Activated CD4-positive, alpha-beta T cell treated with anti-CD3 and anti-CD28 coated beads, Interleukin-2, amount 50 U/mL, for 4 hours (primary cell): Measurements from ENCODE around the gene GALNT10.
A peak's percentile ranks its signal among the peaks of the same experiment; 100 is the strongest.

ENCODE experiments used
- DNase-seq, 2 experiments: peaks; one replicate each; pipeline ENCODE4 v3.0.0-alpha.2; 2020

The GALNT10 gene

GRCh38 chr5:154412316-154412715 lies 221.8 kb downstream of the GALNT10 start:
- no peak for DNase-seq

- no peak for DNase-seq
Observed at GRCh38 chr5:154412925-154413324, 222.4 kb downstream of the GALNT10 start.

- DNase-seq = no peak
Observed at GRCh38 chr5:154415114-154415513, 224.6 kb downstream of the GALNT10 start.

- DNase-seq = no peak
Observed at GRCh38 chr5:154418344-154418820, 227.8 kb downstream of the GALNT10 start.

- DNase-seq = no peak
Observed at GRCh38 chr5:154419236-154419635, 228.7 kb downstream of the GALNT10 start.

GRCh38 chr5:154421868-154422267 lies 231.3 kb downstream of the GALNT10 start:
- DNase-seq = no peak

DNA sequence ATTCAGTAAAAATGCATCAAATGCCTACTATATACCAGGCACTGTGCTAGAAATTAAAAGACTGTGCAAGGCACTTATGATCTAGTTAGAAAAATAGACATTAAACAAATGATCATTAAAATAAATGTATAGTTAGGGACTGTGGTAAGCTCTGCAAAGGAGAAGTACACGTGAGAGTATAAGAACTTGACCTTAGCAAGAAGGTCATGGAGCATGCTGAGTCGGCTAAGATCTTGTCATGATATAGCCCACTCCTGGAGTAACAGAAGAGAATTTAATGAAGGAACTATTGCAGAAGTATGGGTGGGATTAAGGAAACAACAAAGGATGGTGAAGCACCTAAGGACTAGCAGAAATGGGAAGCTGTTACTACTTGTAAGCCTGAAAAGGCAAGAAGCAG lies 231.8 kb downstream of the GALNT10 start:
- DNase-seq = no peak

GRCh38 chr5:154428208-154428607 lies 237.7 kb downstream of the GALNT10 start:
- no peak for DNase-seq

- DNase-seq = no peak
Observed at GRCh38 chr5:154429341-154429740, 238.8 kb downstream of the GALNT10 start.

GRCh38 chr5:154430466-154430865 lies 239.9 kb downstream of the GALNT10 start:
- DNase-seq = no peak

DNA sequence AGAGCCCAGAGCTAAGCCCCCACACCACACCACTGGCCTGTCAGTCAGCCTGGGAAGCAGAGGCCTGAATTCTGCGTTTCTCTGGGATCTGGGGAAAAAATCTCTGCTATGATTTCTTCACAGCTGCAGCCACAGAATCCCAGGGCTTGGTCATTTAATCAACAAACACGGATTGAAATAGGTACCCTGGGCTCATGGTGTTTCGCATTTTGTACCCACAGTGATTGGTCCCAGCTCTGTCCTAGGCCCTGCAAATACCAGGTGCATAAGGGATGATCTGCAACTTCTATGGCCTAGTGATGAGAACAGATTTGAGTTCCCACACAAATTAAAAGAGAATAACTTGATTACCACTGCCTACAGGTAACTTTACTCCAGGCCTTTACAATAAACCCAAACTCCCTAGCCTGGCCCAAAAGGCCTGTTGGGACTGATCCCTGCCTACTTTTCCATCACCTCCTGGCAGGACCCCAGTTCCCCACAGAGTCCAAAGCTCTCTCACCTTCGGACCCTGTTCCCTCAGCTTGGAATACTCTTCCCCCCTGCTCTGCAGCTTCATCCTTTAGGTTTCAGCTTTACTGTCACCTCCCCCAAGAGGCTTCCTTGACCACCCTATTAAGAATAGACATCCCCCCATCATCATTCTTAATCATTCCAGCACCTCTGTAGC lies 240.6 kb downstream of the GALNT10 start:
- no peak for DNase-seq

- DNase-seq = no peak
Observed at GRCh38 chr5:154435226-154435625, 244.7 kb downstream of the GALNT10 start.

- no peak for DNase-seq
Observed at GRCh38 chr5:154437281-154437965, 246.9 kb downstream of the GALNT10 start.

DNA sequence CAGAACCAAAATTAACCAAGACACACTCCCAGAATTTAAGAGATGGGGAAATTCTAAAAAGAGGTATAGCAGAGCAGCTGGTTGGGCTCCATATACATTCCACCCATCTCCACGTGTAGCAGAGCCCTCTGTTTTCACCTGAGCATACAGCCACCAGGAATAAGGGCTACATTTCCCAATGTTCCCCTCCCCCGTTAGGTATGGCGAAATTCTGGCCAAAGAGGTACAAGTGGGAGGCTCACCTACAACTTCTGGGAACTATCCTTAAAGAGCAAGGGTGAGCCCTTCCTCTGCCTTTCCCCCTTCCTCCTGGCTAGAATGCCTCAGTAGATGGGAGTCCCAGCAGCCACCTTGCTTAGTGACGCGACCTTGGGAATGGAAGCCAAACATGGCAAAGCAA lies 250.0 kb downstream of the GALNT10 start:
- DNase-seq = no peak

DNA sequence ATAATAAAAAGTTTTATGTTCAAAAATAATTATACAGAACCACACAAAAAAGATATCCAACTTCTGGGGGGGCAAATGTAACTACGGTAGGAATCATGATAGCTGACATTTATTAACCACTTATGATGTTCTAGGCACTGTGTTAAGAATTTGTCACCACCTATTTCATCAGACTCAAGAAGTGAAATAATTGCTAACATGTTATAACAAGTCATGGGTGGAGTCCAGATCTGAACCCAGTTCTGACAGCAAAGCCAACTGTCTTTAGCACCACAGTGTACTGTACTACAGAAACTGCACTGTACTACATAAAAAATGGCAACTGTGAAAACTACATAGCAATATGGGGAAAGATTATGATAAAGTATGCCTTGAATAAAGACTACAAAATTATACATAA lies 252.3 kb downstream of the GALNT10 start:
- no peak for DNase-seq

- no peak for DNase-seq
Observed at GRCh38 chr5:154444556-154445421, 254.3 kb downstream of the GALNT10 start.

DNA sequence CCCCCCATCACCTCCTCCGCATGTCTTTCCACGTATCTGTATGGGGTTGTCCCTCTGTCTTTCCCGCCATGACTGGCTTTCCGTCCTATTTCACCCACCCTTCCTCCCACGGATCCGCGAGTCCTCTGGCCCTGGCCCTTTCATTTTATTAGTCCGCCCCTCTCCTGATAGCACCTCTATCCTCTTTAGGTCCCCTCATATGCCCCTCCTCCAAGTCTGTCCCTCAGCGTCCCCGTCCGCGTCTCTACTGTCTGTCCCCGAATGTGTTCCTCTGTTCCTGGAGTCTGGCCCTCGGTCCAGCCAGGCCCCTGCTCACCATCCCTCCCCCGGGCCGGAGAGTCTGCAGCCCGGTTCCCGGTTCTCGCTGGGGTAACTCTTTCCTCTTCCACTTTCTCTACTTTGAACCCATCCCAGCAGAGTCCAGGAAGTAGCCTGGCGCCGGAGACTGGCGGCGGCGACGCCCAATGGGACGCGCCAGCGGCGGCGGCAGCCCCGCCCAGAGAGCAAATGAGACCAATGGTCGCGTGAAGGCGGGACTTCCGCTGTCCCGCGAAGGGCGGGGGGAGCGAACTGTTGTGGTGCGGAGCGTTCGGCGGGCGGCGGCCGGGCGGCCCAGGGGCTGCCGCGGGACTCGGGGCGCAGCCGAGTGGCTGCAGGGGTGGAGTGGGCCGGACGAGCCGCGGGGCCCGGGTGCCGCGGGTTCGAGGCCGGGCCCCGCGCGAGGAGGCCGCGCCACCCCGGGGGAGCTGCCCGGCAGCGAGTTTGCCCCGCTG lies 255.1 kb downstream of the GALNT10 start, which contains the start of gene SAP30L:
Gene SAP30L, plus strand, starts transcription at position 576 of the 773 bp plus-strand sequence. CDS start 608 bp downstream, outside the sequence.
- peak; percentile 92 for DNase-seq

GRCh38 chr5:154446195-154447088 lies 255.9 kb downstream of the GALNT10 start:
- peak; percentile 24 to 27 for DNase-seq

DNA sequence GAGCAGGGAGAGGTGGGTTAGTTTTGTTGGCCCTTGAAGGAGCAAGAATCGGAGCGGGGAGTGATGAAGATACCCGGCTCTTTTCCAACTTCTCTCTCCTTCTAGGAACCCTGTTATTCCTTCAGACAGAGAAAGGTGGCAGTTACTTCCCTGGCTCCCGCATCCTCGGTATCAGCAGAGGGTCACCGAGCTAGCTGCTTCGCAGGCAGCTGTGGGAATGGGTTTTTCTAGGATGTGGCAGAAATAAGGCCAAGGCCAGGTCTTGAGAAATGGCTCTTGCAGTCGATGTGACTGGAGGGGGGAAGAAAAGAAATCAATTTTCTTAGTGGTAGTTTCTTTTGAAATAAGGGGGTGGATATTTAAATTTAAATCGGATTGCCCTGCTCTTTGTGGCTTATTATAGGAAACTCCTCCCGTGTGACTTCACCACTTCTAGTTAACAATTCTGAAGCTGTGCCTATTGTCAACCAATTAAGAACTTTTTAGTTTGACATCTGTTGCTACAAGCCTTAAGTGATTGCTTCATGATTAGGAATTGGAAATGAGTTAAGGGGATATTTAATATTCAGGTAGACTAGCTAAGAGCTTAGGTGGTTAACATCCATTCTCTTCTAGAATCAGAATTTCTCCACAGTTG lies 256.7 kb downstream of the GALNT10 start:
- no peak for DNase-seq

DNA sequence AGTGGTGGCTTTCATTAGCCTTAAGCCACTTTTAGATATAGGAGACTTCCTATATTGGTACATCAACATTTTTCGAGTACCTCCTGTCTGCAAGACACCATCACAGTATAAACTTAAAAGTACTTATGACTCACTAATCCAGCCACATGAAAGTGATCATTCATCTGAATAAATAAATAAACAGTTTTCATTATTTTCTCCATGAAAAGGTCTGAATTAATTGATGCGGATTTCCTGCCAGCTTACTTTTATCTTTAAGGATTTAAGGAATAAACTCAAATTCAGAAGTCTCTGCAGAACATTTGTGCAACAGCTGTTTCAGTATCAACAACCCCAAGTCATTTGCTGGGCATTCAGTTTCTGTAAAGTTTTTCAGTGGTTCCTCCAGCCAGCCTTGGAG lies 259.3 kb downstream of the GALNT10 start:
- DNase-seq = no peak

- DNase-seq = no peak
Observed at GRCh38 chr5:154451957-154452356, 261.4 kb downstream of the GALNT10 start.
